PC-9 (cell line): Measurements from ENCODE around the gene ARHGAP24.

Source experiments
- CTCF ChIP-seq: fragments of 200-600 bp; sonication (generic); conservative IDR thresholded peaks from 2 replicates; pipeline ENCODE4 v1.6.1; 2017; ENCODE audit warnings: mixed run types, antibody characterized with exemption, mild to moderate bottlenecking, moderate library complexity
- EZH2 ChIP-seq: fragments of 200-600 bp; sonication (generic); IDR thresholded peaks from 2 replicates; pipeline ENCODE4 v1.8.0; 2017; ENCODE audit warnings: antibody characterized with exemption, low read depth

DNA sequence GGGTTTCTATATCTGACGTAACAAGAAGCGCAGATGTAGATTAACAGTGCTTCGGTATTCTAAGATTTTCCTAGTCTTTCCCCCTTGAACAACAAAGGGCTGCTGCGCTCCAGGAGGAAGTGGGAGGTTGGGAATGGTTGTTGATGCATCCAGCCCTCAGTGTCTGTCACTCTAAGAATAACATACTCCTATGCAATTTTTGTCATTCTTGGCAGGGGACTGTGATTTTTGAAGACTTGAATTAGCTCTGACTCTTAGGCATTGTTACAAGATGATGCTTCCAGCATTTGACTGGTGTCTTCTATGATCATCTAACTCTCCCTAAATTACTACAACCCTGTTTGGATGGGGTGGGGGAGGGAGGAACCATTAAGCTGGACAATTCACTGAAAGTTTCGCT lies 394.2 kb downstream of the ARHGAP24 start:
- no peak for TF ChIP-seq CTCF
- TF ChIP-seq EZH2, result no peak
